Stomach smooth muscle (tissue), 2 donors: ENCODE measurements around the gene PMS1.
"Not testable (repeated sequence)": the region's sequence is repeated elsewhere in the genome, so short reads cannot be mapped to it uniquely, and the experiment has no call there.

Experiments used
- H3K27ac ChIP-seq: one replicate; pipeline ENCODE4 v1.7.0; 2013; ENCODE audit warnings: mild to moderate bottlenecking, low read length, inconsistent platforms
- H3K27me3 ChIP-seq, 2 donors: one replicate each; pipeline ENCODE4 v1.7.0; 2013; ENCODE audit warnings: low read length in 2 of 2; ENCODE audit not compliant: insufficient read depth in 2 of 2, control insufficient read depth in 1 of 2
- H3K36me3 ChIP-seq, 2 donors: one replicate each; pipeline ENCODE4 v1.7.0; 2013; ENCODE audit warnings: low read length in 2 of 2; ENCODE audit not compliant: control insufficient read depth in 2 of 2, insufficient read depth in 2 of 2
- H3K4me1 ChIP-seq: one replicate; pipeline ENCODE4 v1.7.0; 2013; ENCODE audit warnings: low read length; ENCODE audit not compliant: control insufficient read depth, insufficient read depth
- H3K4me3 ChIP-seq, 2 donors: one replicate each; pipeline ENCODE4 v1.7.0; 2013; ENCODE audit warnings: low read length in 2 of 2
- H3K9ac ChIP-seq, 2 donors: one replicate each; pipeline ENCODE4 v1.7.0; 2013; ENCODE audit warnings: low read length in 2 of 2, mild to moderate bottlenecking in 1 of 2
- H3K9me3 ChIP-seq, 2 donors: one replicate each; pipeline ENCODE4 v1.7.0; 2013; ENCODE audit warnings: low read length in 2 of 2; ENCODE audit not compliant: control insufficient read depth in 2 of 2
- donor health status: healthy.
- donor health status: Pancreatic carcinoma.

PMS1 gene

DNA sequence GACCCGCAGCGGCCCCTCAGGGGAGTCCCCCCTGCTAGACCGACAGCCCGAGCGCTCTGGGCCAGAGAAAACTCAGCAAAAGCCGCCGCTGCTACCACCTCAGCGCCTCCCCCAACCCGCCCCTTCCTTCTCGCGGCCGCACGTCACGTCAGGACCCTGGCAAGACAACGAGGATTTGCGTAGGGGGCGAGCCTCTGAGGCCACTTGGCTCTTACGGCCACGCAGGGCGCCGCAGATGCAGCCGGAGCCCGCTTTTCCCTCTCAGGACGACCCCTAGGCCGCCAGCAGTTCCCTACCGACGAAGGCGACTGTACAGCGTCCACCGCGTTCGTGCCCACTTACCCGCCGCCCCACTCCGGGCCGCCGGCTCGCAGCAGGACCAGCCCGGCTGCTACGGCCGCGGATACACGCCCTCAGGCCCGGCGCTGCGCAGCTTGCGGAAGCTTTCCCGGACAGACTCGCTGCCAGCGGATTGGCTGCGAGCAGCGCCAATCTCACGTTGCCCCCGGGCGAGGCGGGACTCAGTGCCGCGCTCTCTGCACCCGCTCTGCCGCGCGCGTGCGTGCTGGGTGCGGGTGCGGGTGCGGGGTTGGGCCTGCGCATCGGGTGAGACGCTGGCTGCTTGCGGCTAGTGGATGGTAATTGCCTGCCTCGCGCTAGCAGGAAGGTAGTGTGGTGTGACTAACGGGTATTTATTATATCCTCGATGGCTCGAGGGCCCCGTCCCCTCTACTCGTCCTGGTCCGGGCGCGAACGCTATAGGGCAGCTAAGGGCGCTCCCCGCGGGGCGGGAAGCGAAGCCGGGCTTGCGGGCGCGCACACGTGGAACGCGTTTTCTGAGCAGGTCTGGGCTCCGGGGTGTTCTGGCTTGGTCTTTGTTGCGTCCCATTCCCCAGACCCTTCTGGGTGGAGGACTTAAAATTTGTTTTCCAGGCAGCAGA is at the start of gene PMS1, which contains the start of gene ORMDL1:
PMS1 (plus strand) TSS at position 524 of the 941 bp plus-strand sequence. CDS start 7,360 bp downstream, outside the sequence.
ORMDL1 (minus strand) TSS at position 413 of the 941 bp plus-strand sequence. CDS start 1,744 bp downstream, outside the sequence.
- H3K9ac ChIP-seq, result peak within 1 kb of the TSS; percentile 86 to 91
- peak within 1 kb of the TSS; percentile 83 for H3K27ac ChIP-seq
- peaks cover 7% of the 10 kb centered on the region for H3K4me1 ChIP-seq
- no peaks in the 10 kb centered on the region for H3K27me3 ChIP-seq
- peaks cover 0 to 13% of the 10 kb centered on the region in 2 donors for H3K36me3 ChIP-seq
- H3K9me3 ChIP-seq, result no peaks in the 10 kb centered on the region
- H3K4me3 ChIP-seq, result peak within 1 kb of the TSS; percentile 68 to 91

DNA sequence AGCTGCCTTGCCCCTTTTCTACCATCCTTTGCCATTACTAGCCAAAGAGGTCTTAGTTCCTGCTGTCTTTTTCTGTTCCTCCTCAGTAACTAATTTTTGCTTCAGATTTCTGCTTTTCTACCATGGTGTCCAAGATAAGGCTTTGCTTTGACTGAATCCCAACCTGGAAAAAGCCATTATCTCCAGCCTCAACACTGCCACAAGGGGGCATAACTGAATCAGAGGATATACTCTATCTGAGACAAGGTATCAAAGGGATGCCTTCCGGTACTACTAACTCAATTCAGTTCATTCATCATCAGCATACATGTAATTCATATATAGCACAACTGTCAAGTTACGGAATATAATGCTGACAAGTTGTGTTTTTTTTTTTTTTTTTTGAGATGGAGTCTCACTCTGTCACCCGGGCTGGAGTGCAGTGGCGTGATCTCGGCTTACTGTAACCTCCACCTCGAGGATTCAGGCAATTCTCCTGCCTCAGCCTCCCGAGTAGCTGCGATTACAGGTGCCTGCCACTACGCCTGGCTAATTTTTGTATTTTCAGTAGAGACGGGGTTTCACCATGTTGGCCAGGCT is 33.1 kb upstream of the PMS1 start:
- no peak overlapping the region for H3K4me3 ChIP-seq
- H3K36me3 ChIP-seq, result peaks cover 6 to 14% of the 10 kb centered on the region in 2 donors
- no peaks in the 10 kb centered on the region for H3K27me3 ChIP-seq
- H3K9me3 ChIP-seq, result no peaks in the 10 kb centered on the region
- no peaks in the 10 kb centered on the region for H3K4me1 ChIP-seq
- no peak overlapping the region for H3K27ac ChIP-seq
- no peak overlapping the region for H3K9ac ChIP-seq

DNA sequence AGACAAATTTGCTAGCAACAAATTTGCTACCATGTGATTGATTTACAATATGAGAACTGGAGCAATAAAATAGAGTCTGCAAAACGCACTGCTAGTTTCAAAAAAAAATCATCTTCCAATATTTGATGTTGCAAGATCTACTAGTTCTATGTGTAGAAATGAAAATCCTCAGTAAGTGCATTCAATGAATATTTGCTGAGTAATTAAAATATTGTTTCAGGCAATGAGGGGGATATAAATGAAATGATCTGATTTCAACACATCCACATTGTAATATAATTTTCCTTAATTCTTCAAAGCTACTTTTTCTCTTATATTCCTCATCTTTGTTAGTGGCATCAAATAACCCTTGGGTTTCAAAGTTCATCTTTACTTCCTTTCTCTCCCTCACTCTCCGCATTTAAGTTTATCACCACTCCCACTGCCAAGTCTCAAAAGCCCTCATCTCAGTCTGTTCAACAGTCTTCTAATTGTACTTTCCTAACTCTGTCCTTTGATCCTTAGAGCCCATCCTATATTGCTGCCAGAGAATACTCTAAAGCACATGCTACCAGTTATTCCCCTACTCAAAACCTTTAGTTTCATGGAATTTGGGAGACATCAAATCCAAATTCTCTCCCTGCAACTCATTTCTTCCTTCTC is 27.8 kb upstream of the PMS1 start:
- no peaks in the 10 kb centered on the region for H3K9me3 ChIP-seq
- H3K4me1 ChIP-seq, result no peaks in the 10 kb centered on the region
- H3K27ac ChIP-seq, result no peak overlapping the region
- no peak overlapping the region for H3K4me3 ChIP-seq
- no peak overlapping the region for H3K9ac ChIP-seq
- H3K36me3 ChIP-seq, result peaks cover 3 to 4% of the 10 kb centered on the region in 2 donors
- no peaks in the 10 kb centered on the region for H3K27me3 ChIP-seq

DNA sequence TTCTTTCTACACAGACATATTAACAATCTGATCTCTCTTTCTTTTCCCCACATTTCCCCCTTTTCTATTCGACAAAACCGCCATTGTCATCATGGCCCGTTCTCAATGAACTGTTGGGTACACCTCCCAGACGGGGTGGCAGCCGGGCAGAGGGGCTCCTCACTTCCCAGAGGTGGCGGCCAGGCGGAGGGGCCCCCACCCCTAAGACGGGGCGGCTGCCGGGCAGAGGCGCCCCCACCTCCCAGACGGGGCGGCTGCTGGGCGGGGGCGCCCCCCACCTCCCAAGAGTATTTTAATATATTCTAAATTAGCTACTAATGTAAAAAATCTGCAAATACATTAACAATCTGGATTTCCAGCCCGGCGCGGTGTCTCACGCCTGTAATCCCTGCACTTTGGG is 24.1 kb upstream of the PMS1 start:
- not testable (repeated sequence) for H3K4me1 ChIP-seq, H3K9ac ChIP-seq, H3K27ac ChIP-seq, H3K27me3 ChIP-seq, H3K9me3 ChIP-seq, H3K36me3 ChIP-seq, H3K4me3 ChIP-seq

DNA sequence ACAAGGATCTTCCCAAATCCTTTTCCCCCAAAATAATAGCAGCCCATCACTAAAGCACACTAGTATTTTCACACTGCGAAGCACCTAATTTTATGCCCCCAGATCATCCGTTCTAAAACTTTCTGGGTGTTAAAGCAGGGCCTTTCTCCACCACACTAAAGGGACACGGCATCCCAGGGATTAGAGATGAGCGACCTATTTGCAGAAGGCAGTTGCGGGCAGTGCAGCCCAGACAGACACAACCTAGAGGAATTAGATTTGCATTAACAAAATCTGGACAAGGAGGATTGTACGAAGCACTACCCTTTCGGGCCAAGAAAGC is 22.1 kb upstream of the PMS1 start:
- Histone ChIP-seq H3K9ac (peak overlapping the region; percentile 86 to 89), H3K27me3 (no peaks in the 10 kb centered on the region), H3K4me1 (peaks cover 5% of the 10 kb centered on the region), H3K27ac (peak overlapping the region; percentile 85), H3K4me3 (peak overlapping the region; percentile 87 to 100), H3K36me3 (peaks cover 0 to 9% of the 10 kb centered on the region in 2 donors), H3K9me3 (no peaks in the 10 kb centered on the region)

DNA sequence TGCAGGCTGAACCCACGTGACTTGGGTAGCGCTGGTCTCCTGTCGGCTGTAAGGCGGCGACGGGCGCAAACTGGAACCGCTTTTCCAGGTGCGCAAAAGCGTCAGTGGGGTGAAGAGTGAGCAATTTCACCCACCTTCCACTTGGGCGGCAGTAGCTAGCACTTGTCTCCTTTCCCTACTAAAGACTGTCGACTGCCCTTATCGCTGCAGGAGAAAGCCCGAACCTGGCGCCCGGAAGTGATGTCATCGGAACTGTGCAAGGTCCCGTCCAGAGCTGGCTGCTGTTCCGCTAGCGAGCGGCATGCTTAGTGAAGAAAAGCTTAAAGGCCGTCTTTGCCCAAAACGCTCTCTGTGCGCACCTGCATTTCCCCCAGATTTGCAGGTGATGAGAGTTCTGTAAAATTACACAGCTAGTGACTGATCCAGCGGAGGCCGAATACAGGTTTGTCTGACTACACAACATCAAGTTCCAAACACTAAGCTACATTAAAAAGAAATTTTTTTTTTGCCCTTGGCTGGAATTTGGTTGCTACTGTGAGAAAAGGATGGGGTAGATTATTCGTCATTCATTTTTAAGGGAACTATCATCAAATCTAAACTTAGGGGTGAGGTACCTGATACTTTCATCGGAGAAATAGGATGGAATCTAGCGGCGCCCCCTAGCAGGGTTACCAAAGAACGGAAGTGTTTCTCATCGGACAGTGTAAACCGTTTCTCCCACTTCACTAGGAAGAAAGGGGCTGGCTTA is 21.5 kb upstream of the PMS1 start, which contains the start of gene OSGEPL1:
OSGEPL1 (minus strand) TSS at position 242 of the 748 bp plus-strand sequence. CDS start 1,152 bp downstream, outside the sequence.
- H3K9ac ChIP-seq, result peak within 1 kb of the TSS; percentile 86 to 89

DNA sequence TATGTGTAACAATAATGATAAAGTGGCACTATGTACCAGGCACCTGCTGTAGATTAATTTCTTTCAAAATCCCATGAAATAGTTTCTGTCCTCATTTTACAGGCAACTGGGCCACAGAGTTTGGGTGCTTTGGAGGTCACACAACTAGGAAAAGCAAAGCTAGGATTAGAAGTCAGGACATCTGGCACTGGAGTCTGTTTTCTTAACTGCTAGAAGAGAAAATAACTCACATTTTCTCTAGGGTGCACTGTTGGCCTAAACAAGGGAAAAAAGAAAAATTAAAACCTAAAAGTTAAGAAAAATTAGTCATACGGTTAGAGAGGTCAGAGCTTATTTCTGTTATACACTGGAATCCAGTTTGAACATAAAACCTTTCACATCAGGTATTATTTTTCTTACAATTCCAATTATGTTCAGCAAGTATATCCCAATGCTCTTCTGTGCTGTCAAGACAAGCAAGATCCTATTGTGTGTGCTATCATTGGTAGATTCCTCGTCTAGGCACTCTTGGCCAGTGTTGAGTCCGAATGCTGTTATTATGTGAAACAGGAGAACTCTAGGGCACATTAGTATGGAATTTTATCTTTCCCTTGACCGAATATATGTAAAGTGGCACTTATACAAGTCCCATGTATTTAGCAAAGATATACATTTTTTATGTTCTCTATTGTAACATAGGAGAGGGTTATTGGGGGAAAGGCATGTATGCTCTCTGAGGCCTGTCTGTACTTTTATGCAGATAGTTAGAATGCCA is 20.2 kb upstream of the PMS1 start:
- peaks cover 0 to 13% of the 10 kb centered on the region in 2 donors for H3K36me3 ChIP-seq
- H3K4me3 ChIP-seq, result no peak overlapping the region
- H3K27ac ChIP-seq, result no peak overlapping the region
- H3K9ac ChIP-seq, result peak overlapping the region in 1 of 2 donors; percentile 89
- no peaks in the 10 kb centered on the region for H3K27me3 ChIP-seq
- no peaks in the 10 kb centered on the region for H3K9me3 ChIP-seq
- H3K4me1 ChIP-seq, result peaks cover 5% of the 10 kb centered on the region

More for the DNA sequence above, 21.5 kb upstream of the PMS1 start, which contains the start of gene OSGEPL1:
- Histone ChIP-seq H3K9me3 (no peaks in the 10 kb centered on the region), H3K4me1 (peaks cover 5% of the 10 kb centered on the region), H3K27ac (peak within 1 kb of the TSS; percentile 85), H3K36me3 (peaks cover 0 to 9% of the 10 kb centered on the region in 2 donors), H3K27me3 (no peaks in the 10 kb centered on the region), H3K4me3 (peak within 1 kb of the TSS; percentile 87 to 100)

DNA sequence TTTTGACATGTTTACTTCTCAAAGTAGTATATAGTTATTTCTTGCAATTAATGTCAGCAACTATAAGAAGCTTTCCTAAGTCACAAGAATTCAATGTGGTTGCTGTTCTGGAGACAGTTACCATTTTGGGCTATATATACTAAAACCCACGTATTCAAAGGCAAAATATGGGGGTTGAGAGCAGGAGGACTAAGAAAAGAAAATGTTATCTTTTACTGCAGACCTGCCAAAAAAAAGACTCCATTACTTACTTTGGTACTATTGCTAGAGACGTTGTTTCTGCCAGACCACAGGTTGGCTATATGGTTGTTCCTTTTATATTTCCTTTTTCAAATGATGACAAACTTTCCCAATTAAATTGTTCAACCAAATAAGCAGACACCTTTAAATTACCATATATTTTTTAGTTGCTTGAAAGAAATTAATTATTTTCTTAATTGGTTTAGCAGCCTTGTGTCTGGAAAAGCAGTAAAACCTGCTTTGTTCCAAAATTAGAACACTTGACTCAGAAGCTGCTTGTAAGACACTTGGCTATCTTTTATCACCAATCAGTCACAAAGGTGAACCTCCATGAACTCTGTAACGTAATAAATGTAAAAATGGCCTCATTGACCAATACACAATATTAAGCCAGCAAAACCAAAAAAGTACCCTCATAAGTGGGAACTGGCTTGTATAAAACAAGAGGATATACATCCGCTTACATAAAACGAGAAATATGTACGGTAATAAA is 13.5 kb upstream of the PMS1 start:
- H3K4me3 ChIP-seq, result no peak overlapping the region
- peaks cover 11 to 53% of the 10 kb centered on the region in 2 donors for H3K36me3 ChIP-seq
- H3K27me3 ChIP-seq, result no peaks in the 10 kb centered on the region
- no peak overlapping the region for H3K9ac ChIP-seq
- H3K27ac ChIP-seq, result no peak overlapping the region
- H3K4me1 ChIP-seq, result no peaks in the 10 kb centered on the region
- no peaks in the 10 kb centered on the region for H3K9me3 ChIP-seq

DNA sequence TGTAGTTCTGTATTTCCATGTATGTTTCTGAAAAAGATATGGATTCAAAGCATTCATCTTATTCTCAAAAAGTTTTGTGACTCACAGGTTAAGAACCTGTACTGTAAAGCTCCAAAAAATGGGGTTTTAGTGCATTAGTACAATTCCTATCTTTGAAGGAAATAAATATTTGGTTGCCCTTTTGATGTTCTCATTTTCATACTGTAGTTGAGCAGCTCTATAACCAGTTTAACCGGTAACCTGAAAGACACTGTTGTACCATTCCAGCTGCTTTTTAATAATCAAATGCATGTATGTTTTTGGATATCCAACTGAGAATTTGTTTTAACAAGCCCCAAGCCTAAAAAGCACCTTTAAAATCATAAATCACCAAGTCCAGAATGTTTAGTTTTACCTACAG is 12.0 kb upstream of the PMS1 start:
- Histone ChIP-seq H3K9ac (no peak overlapping the region), H3K4me3 (no peak overlapping the region), H3K36me3 (peaks cover 11 to 51% of the 10 kb centered on the region in 2 donors), H3K27me3 (no peaks in the 10 kb centered on the region), H3K9me3 (no peaks in the 10 kb centered on the region), H3K4me1 (no peaks in the 10 kb centered on the region), H3K27ac (no peak overlapping the region)
